Measurements from ENCODE around the gene TFF3.

Gene TFF3

GRCh38 chr21:42324896-42325295 lies 9.7 kb upstream of the TFF3 start:
- DNase-seq (ENCODE audit: insufficient read length, low spot score), result no peak
- no peak for FAIRE-seq

GRCh38 chr21:42321845-42322244 lies 6.6 kb upstream of the TFF3 start:
- DNase-seq (ENCODE audit: insufficient read length, low spot score) (no peak), FAIRE-seq (no peak)

- no peak for FAIRE-seq
- DNase-seq (ENCODE audit: insufficient read length, low spot score), result no peak
Observed at GRCh38 chr21:42321231-42321630, 6.0 kb upstream of the TFF3 start.

GRCh38 chr21:42320791-42321190 lies 5.6 kb upstream of the TFF3 start:
- no peak for DNase-seq (ENCODE audit: insufficient read length, low spot score)
- FAIRE-seq, result no peak

- DNase-seq (ENCODE audit: insufficient read length, low spot score), result no peak
- no peak for FAIRE-seq
Observed at GRCh38 chr21:42319851-42320572, 4.8 kb upstream of the TFF3 start.

- no peak for FAIRE-seq
- DNase-seq (ENCODE audit: insufficient read length, low spot score), result no peak
Observed at GRCh38 chr21:42319376-42319775, 4.2 kb upstream of the TFF3 start.

- DNase-seq (ENCODE audit: insufficient read length, low spot score) (no peak), FAIRE-seq (no peak)
Observed at GRCh38 chr21:42317826-42318746, 2.9 kb upstream of the TFF3 start.

GRCh38 chr21:42317341-42317741 lies 2.1 kb upstream of the TFF3 start:
- FAIRE-seq (no peak), DNase-seq (ENCODE audit: insufficient read length, low spot score) (no peak)

- FAIRE-seq, result no peak
Observed at GRCh38 chr21:42316891-42317290, 1.7 kb upstream of the TFF3 start.

GRCh38 chr21:42314616-42315295 lies 453 bp downstream of the TFF3 start:
- DNase-seq (ENCODE audit: insufficient read length, low spot score) (no peak), FAIRE-seq (no peak)

More at GRCh38 chr21:42316891-42317290, 1.7 kb upstream of the TFF3 start:
- DNase-seq (ENCODE audit: insufficient read length, low spot score), result no peak

GRCh38 chr21:42313501-42313969 lies 1.7 kb downstream of the TFF3 start:
- DNase-seq (ENCODE audit: insufficient read length, low spot score) (no peak), FAIRE-seq (no peak)

GRCh38 chr21:42312626-42313104 lies 2.5 kb downstream of the TFF3 start:
- FAIRE-seq, result no peak

GRCh38 chr21:42311816-42312625 lies 3.2 kb downstream of the TFF3 start:
- DNase-seq (ENCODE audit: insufficient read length, low spot score) (no peak), FAIRE-seq (no peak)

More at GRCh38 chr21:42312626-42313104, 2.5 kb downstream of the TFF3 start:
- no peak for DNase-seq (ENCODE audit: insufficient read length, low spot score)

- FAIRE-seq (no peak), DNase-seq (ENCODE audit: insufficient read length, low spot score) (no peak)
Observed at GRCh38 chr21:42311160-42311559, 4.0 kb downstream of the TFF3 start.

- FAIRE-seq (no peak), DNase-seq (ENCODE audit: insufficient read length, low spot score) (no peak)
Observed at GRCh38 chr21:42310411-42311001, 4.7 kb downstream of the TFF3 start.

- peak; percentile 56 for DNase-seq (ENCODE audit: insufficient read length, low spot score)
- no peak for FAIRE-seq
Observed at GRCh38 chr21:42309753-42310213, 5.4 kb downstream of the TFF3 start.

- FAIRE-seq (no peak), DNase-seq (ENCODE audit: insufficient read length, low spot score) (no peak)
Observed at GRCh38 chr21:42308914-42309752, 6.1 kb downstream of the TFF3 start.

GRCh38 chr21:42308161-42308913 lies 6.9 kb downstream of the TFF3 start:
- DNase-seq (ENCODE audit: insufficient read length, low spot score) (no peak), FAIRE-seq (no peak)
